SK-N-SH treated with all-trans-retinoic acid at 6 μM for 48 hours (cell line): ENCODE measurements around the gene THADA.

Experiments
- ATAC-seq: fragments of 200-7000 bp; cut with Tn5 transposase; 3 replicates; pipeline ENCODE4 v1.9.1; 2020; ENCODE audit warnings: mild to moderate bottlenecking, moderate library complexity
- ARNTL ChIP-seq: fragments of 450-650 bp; formaldehyde crosslinking; IDR thresholded peaks from 2 replicates; pipeline ENCODE4 v1.5.0; 2020; ENCODE audit warnings: low read depth, mild to moderate bottlenecking, moderate library complexity, borderline replicate concordance
- BACH2 ChIP-seq: fragments of 250-450 bp; sonication (Bioruptor Pico); IDR thresholded peaks from 2 replicates; pipeline ENCODE4 v1.9.0; 2021; ENCODE audit warnings: mild to moderate bottlenecking, borderline replicate concordance
- CSDC2 ChIP-seq: fragments of 250-450 bp; sonication (Bioruptor Pico); IDR thresholded peaks from 2 replicates; pipeline ENCODE4 v1.5.0; 2020; ENCODE audit warnings: mild to moderate bottlenecking, moderate library complexity
- ESRRG ChIP-seq: fragments of 250-450 bp; sonication (Bioruptor Pico); IDR thresholded peaks from 2 replicates; pipeline ENCODE4 v1.6.1; 2021; ENCODE audit warnings: mild to moderate bottlenecking
- ISL1 ChIP-seq: fragments of 250-450 bp; sonication (Bioruptor Pico); IDR thresholded peaks from 2 replicates; pipeline ENCODE4 v2.1.2; 2022; ENCODE audit warnings: mild to moderate bottlenecking, moderate library complexity
- OSR1 ChIP-seq: fragments of 250-450 bp; sonication (Bioruptor Pico); IDR thresholded peaks from 2 replicates; pipeline ENCODE4 v1.8.0; 2022; ENCODE audit warnings: moderate library complexity, mild to moderate bottlenecking, inconsistent platforms
- PPARA ChIP-seq: fragments of 250-450 bp; sonication (Bioruptor Pico); IDR thresholded peaks from 2 replicates; pipeline ENCODE4 v1.5.0; 2020; ENCODE audit warnings: mild to moderate bottlenecking, borderline replicate concordance
- RARB ChIP-seq: fragments of 250-450 bp; sonication (Bioruptor Pico); IDR thresholded peaks from 2 replicates; pipeline ENCODE4 v1.8.0; 2021; ENCODE audit warnings: mild to moderate bottlenecking, moderate library complexity
- SNAI2 ChIP-seq: fragments of 250-450 bp; sonication (Bioruptor Pico); IDR thresholded peaks from 2 replicates; pipeline ENCODE4 v1.5.0; 2020; ENCODE audit warnings: mild to moderate bottlenecking, moderate library complexity
- TCF4 ChIP-seq: fragments of 250-450 bp; sonication (Bioruptor Pico); IDR thresholded peaks from 2 replicates; pipeline ENCODE4 v1.8.0; 2021; ENCODE audit warnings: mild to moderate bottlenecking, moderate library complexity, borderline replicate concordance
- TOX ChIP-seq: fragments of 250-450 bp; sonication (Bioruptor Pico); IDR thresholded peaks from 2 replicates; pipeline ENCODE4 v1.8.0; 2021; ENCODE audit warnings: mild to moderate bottlenecking, moderate library complexity, borderline replicate concordance
- ZC3H10 ChIP-seq: fragments of 250-450 bp; sonication (Bioruptor Pico); IDR thresholded peaks from 2 replicates; pipeline ENCODE4 v1.5.1; 2021; ENCODE audit warnings: mild to moderate bottlenecking, moderate library complexity
- ZFP3 ChIP-seq: fragments of 250-450 bp; sonication (Bioruptor Pico); IDR thresholded peaks from 2 replicates; pipeline ENCODE4 v1.5.0; 2020; ENCODE audit warnings: mild to moderate bottlenecking, moderate library complexity
- ZFP30 ChIP-seq: fragments of 450-650 bp; formaldehyde crosslinking; IDR thresholded peaks from 2 replicates; pipeline ENCODE4 v1.5.0; 2022; ENCODE audit warnings: mild to moderate bottlenecking, moderate library complexity
- ZNF565 ChIP-seq: fragments of 450-650 bp; formaldehyde crosslinking; conservative IDR thresholded peaks from 2 replicates; pipeline ENCODE4 v1.5.0; 2020; ENCODE audit warnings: low read depth, mild to moderate bottlenecking, moderate library complexity
- ZNF8 ChIP-seq: fragments of 450-650 bp; formaldehyde crosslinking; IDR thresholded peaks from 2 replicates; pipeline ENCODE4 v1.5.0; 2020; ENCODE audit warnings: mild to moderate bottlenecking, moderate library complexity
- TF ChIP-seq, protein P1 (sequence below): fragments of 250-450 bp; sonication (Bioruptor Pico); IDR thresholded peaks from 2 replicates; pipeline ENCODE4 v1.8.0; 2021; ENCODE audit warnings: low read depth, mild to moderate bottlenecking, moderate library complexity, borderline replicate concordance
- TF ChIP-seq, protein P2 (sequence below): fragments of 250-450 bp; sonication (Bioruptor Pico); IDR thresholded peaks from 2 replicates; pipeline ENCODE4 v1.8.0; 2020; ENCODE audit warnings: mild to moderate bottlenecking, moderate library complexity, borderline replicate concordance
- TF ChIP-seq, protein P3 (sequence below): fragments of 250-450 bp; sonication (Bioruptor Pico); IDR thresholded peaks from 2 replicates; pipeline ENCODE4 v1.5.1; 2020; ENCODE audit warnings: low read depth, mild to moderate bottlenecking, moderate library complexity
- TF ChIP-seq, protein P4 (sequence below): fragments of 250-450 bp; sonication (Bioruptor Pico); IDR thresholded peaks from 2 replicates; pipeline ENCODE4 v1.5.1; 2021; ENCODE audit warnings: mild to moderate bottlenecking, moderate library complexity
- TF ChIP-seq, protein P5 (sequence below): fragments of 250-450 bp; sonication (Bioruptor Pico); IDR thresholded peaks from 2 replicates; pipeline ENCODE4 v1.5.0; 2020; ENCODE audit warnings: mild to moderate bottlenecking, moderate library complexity

THADA gene

DNA sequence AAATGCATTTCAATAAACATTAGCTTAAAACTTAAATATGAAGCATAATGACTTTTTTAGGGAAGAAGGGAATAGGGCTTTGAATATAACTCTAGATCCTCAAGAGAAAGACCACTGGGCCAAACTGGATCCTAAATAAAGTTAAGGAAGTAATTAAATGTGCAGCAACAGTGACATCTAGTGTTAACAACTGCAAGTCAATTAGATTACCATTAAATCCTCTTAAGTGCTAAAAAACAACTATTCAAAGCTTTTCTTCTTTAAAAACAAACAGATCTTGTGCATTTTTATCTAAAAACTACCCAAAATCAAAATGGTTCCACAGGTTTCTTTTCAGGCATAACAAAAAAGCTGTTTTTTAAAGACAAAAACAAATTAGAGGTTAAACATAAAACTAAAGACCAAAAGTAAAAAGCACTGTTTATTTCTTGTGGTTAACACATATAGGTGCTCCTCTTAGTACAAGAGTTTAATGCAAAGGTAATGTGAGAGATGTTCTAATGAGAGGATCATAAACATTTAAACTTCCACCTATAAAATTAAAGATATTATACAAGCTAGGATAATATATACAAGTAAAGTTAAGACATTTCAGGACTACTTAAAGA is 111.4 kb downstream of the THADA start:
- peak; percentile 77 for ATAC-seq
- TF ChIP-seq BACH2 (CRISPR knock-in tag) (no peak), ZNF565 (CRISPR knock-in tag) (no peak), RARB (no peak), CSDC2 (no peak), TOX (CRISPR knock-in tag) (no peak)
- TF ChIP-seq, protein P1, sequence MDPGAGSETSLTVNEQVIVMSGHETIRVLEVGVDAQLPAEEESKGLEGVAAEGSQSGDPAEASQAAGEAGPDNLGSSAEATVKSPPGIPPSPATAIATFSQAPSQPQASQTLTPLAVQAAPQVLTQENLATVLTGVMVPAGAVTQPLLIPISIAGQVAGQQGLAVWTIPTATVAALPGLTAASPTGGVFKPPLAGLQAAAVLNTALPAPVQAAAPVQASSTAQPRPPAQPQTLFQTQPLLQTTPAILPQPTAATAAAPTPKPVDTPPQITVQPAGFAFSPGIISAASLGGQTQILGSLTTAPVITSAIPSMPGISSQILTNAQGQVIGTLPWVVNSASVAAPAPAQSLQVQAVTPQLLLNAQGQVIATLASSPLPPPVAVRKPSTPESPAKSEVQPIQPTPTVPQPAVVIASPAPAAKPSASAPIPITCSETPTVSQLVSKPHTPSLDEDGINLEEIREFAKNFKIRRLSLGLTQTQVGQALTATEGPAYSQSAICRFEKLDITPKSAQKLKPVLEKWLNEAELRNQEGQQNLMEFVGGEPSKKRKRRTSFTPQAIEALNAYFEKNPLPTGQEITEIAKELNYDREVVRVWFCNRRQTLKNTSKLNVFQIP: no peak

DNA sequence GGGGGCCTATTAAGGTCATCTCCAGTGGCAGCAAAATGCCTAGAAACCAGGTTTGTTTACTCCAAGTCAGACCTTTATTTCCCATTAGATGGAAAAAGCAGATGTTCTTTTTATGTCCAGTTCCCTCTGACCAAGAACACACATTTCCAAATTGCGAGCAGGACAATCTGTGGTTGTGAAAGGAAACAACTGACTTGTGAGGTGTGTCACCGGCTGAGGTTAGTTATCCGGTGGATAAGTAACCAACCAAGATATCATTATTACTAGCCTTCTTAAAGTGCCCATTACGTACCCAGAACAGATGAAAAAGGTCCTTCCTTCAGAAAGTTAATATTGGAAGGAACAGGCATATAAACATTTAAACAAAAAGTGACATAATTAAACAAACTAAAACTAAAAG is 112.9 kb downstream of the THADA start:
- ATAC-seq: no peak

DNA sequence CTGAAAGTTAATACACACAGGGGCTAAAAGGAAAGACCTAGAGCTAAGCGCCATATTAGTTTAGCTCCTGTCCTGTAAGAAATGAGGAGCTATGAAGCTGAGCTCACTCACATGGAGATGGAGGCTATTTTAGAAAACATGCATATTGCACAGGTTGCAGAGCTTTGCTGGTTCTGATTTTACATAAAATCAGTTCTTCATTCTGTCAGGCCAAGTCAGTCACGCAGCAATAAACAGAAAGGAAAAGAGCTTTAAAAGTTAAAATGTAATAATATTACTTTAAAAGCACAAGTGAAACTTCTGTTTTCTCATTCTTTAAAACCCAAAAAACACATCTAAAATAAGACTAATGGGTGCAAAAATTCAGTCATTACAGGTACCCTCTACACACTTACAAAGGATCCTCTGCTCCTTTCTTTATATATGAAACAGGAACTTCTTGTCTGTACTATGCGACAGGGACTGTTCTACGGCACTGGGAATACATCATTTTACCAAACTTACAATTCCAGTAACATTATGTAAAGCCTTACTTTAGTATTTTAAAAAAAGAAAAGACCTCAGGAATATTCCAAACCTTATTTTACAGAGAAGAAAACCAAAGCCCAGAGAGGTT is 113.8 kb downstream of the THADA start:
- ATAC-seq: no peak
- no peak for TF ChIP-seq ZC3H10 (CRISPR knock-in tag)
- TF ChIP-seq ZFP3 (CRISPR knock-in tag): no peak
- TF ChIP-seq, protein P2, sequence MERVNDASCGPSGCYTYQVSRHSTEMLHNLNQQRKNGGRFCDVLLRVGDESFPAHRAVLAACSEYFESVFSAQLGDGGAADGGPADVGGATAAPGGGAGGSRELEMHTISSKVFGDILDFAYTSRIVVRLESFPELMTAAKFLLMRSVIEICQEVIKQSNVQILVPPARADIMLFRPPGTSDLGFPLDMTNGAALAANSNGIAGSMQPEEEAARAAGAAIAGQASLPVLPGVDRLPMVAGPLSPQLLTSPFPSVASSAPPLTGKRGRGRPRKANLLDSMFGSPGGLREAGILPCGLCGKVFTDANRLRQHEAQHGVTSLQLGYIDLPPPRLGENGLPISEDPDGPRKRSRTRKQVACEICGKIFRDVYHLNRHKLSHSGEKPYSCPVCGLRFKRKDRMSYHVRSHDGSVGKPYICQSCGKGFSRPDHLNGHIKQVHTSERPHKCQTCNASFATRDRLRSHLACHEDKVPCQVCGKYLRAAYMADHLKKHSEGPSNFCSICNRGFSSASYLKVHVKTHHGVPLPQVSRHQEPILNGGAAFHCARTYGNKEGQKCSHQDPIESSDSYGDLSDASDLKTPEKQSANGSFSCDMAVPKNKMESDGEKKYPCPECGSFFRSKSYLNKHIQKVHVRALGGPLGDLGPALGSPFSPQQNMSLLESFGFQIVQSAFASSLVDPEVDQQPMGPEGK (CRISPR knock-in tag): no peak
- TF ChIP-seq SNAI2: no peak
- TF ChIP-seq, protein P3, sequence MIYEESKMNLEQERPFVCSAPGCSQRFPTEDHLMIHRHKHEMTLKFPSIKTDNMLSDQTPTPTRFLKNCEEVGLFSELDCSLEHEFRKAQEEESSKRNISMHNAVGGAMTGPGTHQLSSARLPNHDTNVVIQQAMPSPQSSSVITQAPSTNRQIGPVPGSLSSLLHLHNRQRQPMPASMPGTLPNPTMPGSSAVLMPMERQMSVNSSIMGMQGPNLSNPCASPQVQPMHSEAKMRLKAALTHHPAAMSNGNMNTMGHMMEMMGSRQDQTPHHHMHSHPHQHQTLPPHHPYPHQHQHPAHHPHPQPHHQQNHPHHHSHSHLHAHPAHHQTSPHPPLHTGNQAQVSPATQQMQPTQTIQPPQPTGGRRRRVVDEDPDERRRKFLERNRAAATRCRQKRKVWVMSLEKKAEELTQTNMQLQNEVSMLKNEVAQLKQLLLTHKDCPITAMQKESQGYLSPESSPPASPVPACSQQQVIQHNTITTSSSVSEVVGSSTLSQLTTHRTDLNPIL (CRISPR knock-in tag): no peak
- no peak for TF ChIP-seq ZFP30 (CRISPR knock-in tag)
- no peak for TF ChIP-seq ZNF565 (CRISPR knock-in tag)
- TF ChIP-seq TCF4: no peak
- no peak for TF ChIP-seq RARB
- TF ChIP-seq OSR1 (CRISPR knock-in tag): no peak
- TF ChIP-seq TOX (CRISPR knock-in tag): no peak

More for the DNA sequence above, 112.9 kb downstream of the THADA start:
- TF ChIP-seq, protein P2 (CRISPR knock-in tag): no peak
- TF ChIP-seq ARNTL (CRISPR knock-in tag) (no peak), ISL1 (CRISPR knock-in tag) (no peak), PPARA (CRISPR knock-in tag) (no peak), ZNF565 (CRISPR knock-in tag) (no peak), ZFP3 (CRISPR knock-in tag) (no peak), BACH2 (CRISPR knock-in tag) (no peak), ZFP30 (CRISPR knock-in tag) (no peak), ZNF8 (CRISPR knock-in tag) (no peak), ESRRG (CRISPR knock-in tag) (no peak), SNAI2 (no peak)
- TF ChIP-seq, protein P1: no peak
- TF ChIP-seq, protein P4, sequence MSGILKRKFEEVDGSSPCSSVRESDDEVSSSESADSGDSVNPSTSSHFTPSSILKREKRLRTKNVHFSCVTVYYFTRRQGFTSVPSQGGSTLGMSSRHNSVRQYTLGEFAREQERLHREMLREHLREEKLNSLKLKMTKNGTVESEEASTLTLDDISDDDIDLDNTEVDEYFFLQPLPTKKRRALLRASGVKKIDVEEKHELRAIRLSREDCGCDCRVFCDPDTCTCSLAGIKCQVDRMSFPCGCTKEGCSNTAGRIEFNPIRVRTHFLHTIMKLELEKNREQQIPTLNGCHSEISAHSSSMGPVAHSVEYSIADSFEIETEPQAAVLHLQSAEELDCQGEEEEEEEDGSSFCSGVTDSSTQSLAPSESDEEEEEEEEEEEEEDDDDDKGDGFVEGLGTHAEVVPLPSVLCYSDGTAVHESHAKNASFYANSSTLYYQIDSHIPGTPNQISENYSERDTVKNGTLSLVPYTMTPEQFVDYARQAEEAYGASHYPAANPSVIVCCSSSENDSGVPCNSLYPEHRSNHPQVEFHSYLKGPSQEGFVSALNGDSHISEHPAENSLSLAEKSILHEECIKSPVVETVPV (CRISPR knock-in tag): no peak
- TF ChIP-seq, protein P5, sequence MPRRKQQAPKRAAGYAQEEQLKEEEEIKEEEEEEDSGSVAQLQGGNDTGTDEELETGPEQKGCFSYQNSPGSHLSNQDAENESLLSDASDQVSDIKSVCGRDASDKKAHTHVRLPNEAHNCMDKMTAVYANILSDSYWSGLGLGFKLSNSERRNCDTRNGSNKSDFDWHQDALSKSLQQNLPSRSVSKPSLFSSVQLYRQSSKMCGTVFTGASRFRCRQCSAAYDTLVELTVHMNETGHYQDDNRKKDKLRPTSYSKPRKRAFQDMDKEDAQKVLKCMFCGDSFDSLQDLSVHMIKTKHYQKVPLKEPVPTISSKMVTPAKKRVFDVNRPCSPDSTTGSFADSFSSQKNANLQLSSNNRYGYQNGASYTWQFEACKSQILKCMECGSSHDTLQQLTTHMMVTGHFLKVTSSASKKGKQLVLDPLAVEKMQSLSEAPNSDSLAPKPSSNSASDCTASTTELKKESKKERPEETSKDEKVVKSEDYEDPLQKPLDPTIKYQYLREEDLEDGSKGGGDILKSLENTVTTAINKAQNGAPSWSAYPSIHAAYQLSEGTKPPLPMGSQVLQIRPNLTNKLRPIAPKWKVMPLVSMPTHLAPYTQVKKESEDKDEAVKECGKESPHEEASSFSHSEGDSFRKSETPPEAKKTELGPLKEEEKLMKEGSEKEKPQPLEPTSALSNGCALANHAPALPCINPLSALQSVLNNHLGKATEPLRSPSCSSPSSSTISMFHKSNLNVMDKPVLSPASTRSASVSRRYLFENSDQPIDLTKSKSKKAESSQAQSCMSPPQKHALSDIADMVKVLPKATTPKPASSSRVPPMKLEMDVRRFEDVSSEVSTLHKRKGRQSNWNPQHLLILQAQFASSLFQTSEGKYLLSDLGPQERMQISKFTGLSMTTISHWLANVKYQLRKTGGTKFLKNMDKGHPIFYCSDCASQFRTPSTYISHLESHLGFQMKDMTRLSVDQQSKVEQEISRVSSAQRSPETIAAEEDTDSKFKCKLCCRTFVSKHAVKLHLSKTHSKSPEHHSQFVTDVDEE: no peak
